OCI-LY7 (cell line): ENCODE data around the gene SETD1A. TPM values are rescaled to one million over a fixed set of nuclear protein-coding genes. Genes with fewer than 3 reads are reported as not detected.

Experiments
- BruUV-seq: library from RNA; stranded (reverse); fragments of 400-500 nt; replicated peaks from 2 replicates; lab custom pipeline; 2021; lab: Mats Ljungman, UMichigan
- CTCF ChIA-PET: fragments of 300-600 bp; sonication (Branson Sonifier 250); formaldehyde crosslinking; loops from one replicate; lab custom pipeline; 2022; ENCODE audit warnings: antibody characterized with exemption; ENCODE audit not compliant: unreplicated experiment; lab: Charles Lee
- POLR2A ChIA-PET: fragments of 300-600 bp; sonication (Branson Sonifier 250); formaldehyde crosslinking; loops from one replicate; lab custom pipeline; 2022; ENCODE audit warnings: antibody characterized with exemption; lab: Charles Lee
- DNase-seq: peaks from one replicate; pipeline ENCODE4 v3.0.0-alpha.2; 2015; ENCODE audit warnings: low spot score
- H2AFZ ChIP-seq: fragments of 200-600 bp; sonication (generic), shearing (Covaris generic); 2 replicates; pipeline ENCODE4 v1.6.1; 2014; ENCODE audit warnings: mild to moderate bottlenecking, antibody characterized with exemption, low read length, moderate library complexity
- H3K27ac ChIP-seq: fragments of 200-600 bp; sonication (generic); 2 replicates; pipeline ENCODE4 v1.5.1; 2014; ENCODE audit warnings: mixed run types, low read depth, mild to moderate bottlenecking, moderate library complexity, low read length, inconsistent platforms; ENCODE audit not compliant: poor library complexity, severe bottlenecking
- H3K36me3 ChIP-seq: fragments of 200-600 bp; sonication (generic); 2 replicates; pipeline ENCODE4 v1.6.1; 2014; ENCODE audit warnings: mild to moderate bottlenecking, antibody characterized with exemption, low read length, moderate library complexity, mixed read lengths; ENCODE audit not compliant: insufficient read depth
- H3K4me1 ChIP-seq: fragments of 200-600 bp; sonication (generic); 2 replicates; pipeline ENCODE4 v1.5.1; 2014; ENCODE audit warnings: mild to moderate bottlenecking, low read length; ENCODE audit not compliant: insufficient read depth, poor library complexity, severe bottlenecking
- H3K4me2 ChIP-seq: fragments of 200-600 bp; sonication (generic); 2 replicates; pipeline ENCODE4 v1.6.1; 2014; ENCODE audit warnings: mild to moderate bottlenecking, low read length
- H3K4me3 ChIP-seq: fragments of 200-600 bp; sonication (generic); 2 replicates; pipeline ENCODE4 v1.5.1; 2014; ENCODE audit warnings: mild to moderate bottlenecking, low read depth, low read length; ENCODE audit not compliant: poor library complexity, severe bottlenecking
- H3K79me2 ChIP-seq: fragments of 200-600 bp; sonication (generic); 2 replicates; pipeline ENCODE4 v1.6.1; 2016; ENCODE audit warnings: low read depth, mild to moderate bottlenecking, low read length, moderate library complexity, mixed read lengths; ENCODE audit not compliant: insufficient read depth
- H3K9me2 ChIP-seq: fragments of 200-600 bp; sonication (generic); 2 replicates; pipeline ENCODE4 v1.6.1; 2016; ENCODE audit warnings: mild to moderate bottlenecking, low read length, mixed read lengths; ENCODE audit not compliant: insufficient read depth
- H3K9me3 ChIP-seq: fragments of 200-600 bp; sonication (generic); 2 replicates; pipeline ENCODE4 v1.6.1; 2014; ENCODE audit warnings: mild to moderate bottlenecking, mixed run types, low read length, mixed read lengths
- H4K20me1 ChIP-seq: fragments of 200-600 bp; sonication (generic); 2 replicates; pipeline ENCODE4 v1.6.1; 2014; ENCODE audit warnings: mild to moderate bottlenecking, antibody characterized with exemption, low read length, moderate library complexity, mixed read lengths; ENCODE audit not compliant: insufficient read depth
- CTCF ChIP-seq: fragments of 200-600 bp; sonication (generic); conservative IDR thresholded peaks from 2 replicates; pipeline ENCODE4 v1.5.1; 2014; ENCODE audit warnings: mild to moderate bottlenecking, antibody characterized with exemption, low read length, moderate library complexity, mixed read lengths
- EZH2phosphoT487 ChIP-seq: fragments of 200-600 bp; sonication (generic); IDR thresholded peaks from 2 replicates; pipeline ENCODE4 v1.6.1; 2018; ENCODE audit warnings: low read depth, borderline replicate concordance, mild to moderate bottlenecking, mixed run types, antibody characterized with exemption, low read length, moderate library complexity, mixed read lengths
- intact Hi-C: fragments of 100-400 bp; cut with micrococcal nuclease; formaldehyde crosslinking; loops from one replicate; pipeline ENCODE4 v1.10.0; 2022; ENCODE audit not compliant: unreplicated experiment
- total RNA-seq, 2 experiments: library from RNA; depleted of rRNA in 1 of 2; stranded (reverse); fragments of >200 nt in 1 of 2; shearing (Covaris generic) in 1 of 2; gene quantifications; 2 replicates each; pipeline ENCODE4 v1.2.3, GENCODE V29; 2014 to 2022

Gene SETD1A
- total RNA-seq, 2 experiments from 2014 or later = 8.6 to 36.0 TPM

- Histone ChIP-seq H3K4me3 (no peak overlapping the region), H4K20me1 (no peaks in the 10 kb centered on the region; the same call in 1 of the 2 replicates), H3K79me2 (no peaks in the 10 kb centered on the region), H2AFZ (no peak overlapping the region), H3K9me2 (no peaks in the 10 kb centered on the region), H3K36me3 (peaks cover 93% of the 10 kb centered on the region), H3K4me2 (no peak overlapping the region), H3K9me3 (no peaks in the 10 kb centered on the region), H3K27ac (no peak overlapping the region), H3K4me1 (no peaks in the 10 kb centered on the region)
- no peak for DNase-seq
- CTCF ChIA-PET = no interaction called here
- POLR2A ChIA-PET = no interaction called here
- intact Hi-C loops = no loop called here
- BruUV-seq = no TSS peak
- TF ChIP-seq CTCF (no peak), EZH2phosphoT487 (no peak)
Observed at GRCh38 chr16:30966033-30966619, 8.6 kb downstream of the SETD1A start.

- Histone ChIP-seq H4K20me1 (no peaks in the 10 kb centered on the region; the same call in 1 of the 2 replicates), H2AFZ (no peak overlapping the region), H3K4me2 (no peak overlapping the region), H3K4me3 (no peak overlapping the region), H3K9me2 (no peaks in the 10 kb centered on the region), H3K9me3 (no peaks in the 10 kb centered on the region), H3K27ac (no peak overlapping the region), H3K36me3 (peaks cover 93% of the 10 kb centered on the region), H3K4me1 (no peaks in the 10 kb centered on the region), H3K79me2 (no peaks in the 10 kb centered on the region)
- ChIA-PET POLR2A (no interaction called here), CTCF (no interaction called here)
- no TSS peak for BruUV-seq
- DNase-seq = no peak
- TF ChIP-seq CTCF (no peak), EZH2phosphoT487 (no peak)
- intact Hi-C loops = no loop called here
Observed at GRCh38 chr16:30967795-30968194, 10.2 kb downstream of the SETD1A start.

- DNase-seq = no peak
- ChIA-PET CTCF (no interaction called here), POLR2A (no interaction called here)
Observed at GRCh38 chr16:30969246-30969842, 11.8 kb downstream of the SETD1A start.

More at GRCh38 chr16:30969246-30969842, 11.8 kb downstream of the SETD1A start:
- no peaks in the 10 kb centered on the region; the same call in 1 of the 2 replicates for H4K20me1 ChIP-seq
- H2AFZ ChIP-seq = no peak overlapping the region
- no peak for TF ChIP-seq CTCF
- no peak for TF ChIP-seq EZH2phosphoT487
- H3K79me2 ChIP-seq = no peaks in the 10 kb centered on the region
- no peak overlapping the region for H3K4me3 ChIP-seq
- BruUV-seq = no TSS peak
- H3K4me2 ChIP-seq = no peak overlapping the region
- intact Hi-C loops = no loop called here
- no peak overlapping the region for H3K27ac ChIP-seq
- no peaks in the 10 kb centered on the region for H3K4me1 ChIP-seq
- H3K9me3 ChIP-seq = no peaks in the 10 kb centered on the region
- H3K36me3 ChIP-seq = peaks cover 95% of the 10 kb centered on the region
- H3K9me2 ChIP-seq = no peaks in the 10 kb centered on the region
